MCF 10A (cell line): ENCODE data around the gene FOXO6. TPM values are rescaled to one million over a fixed set of nuclear protein-coding genes. Genes with fewer than 3 reads are reported as not detected.

Experiments
- BruUV-seq: library from RNA; stranded (reverse); fragments of 400-500 nt; replicated peaks from 2 replicates; lab custom pipeline; 2021; lab: Mats Ljungman, UMichigan
- CTCF ChIA-PET: fragments of 300-600 bp; sonication (Branson Sonifier 250); formaldehyde crosslinking; extraction: SDS; loops from one replicate; lab custom pipeline; 2021; ENCODE audit warnings: antibody characterized with exemption, inconsistent platforms; lab: Yijun Ruan, JAX
- POLR2A ChIA-PET: fragments of 300-600, 350-650 bp; sonication (Branson Sonifier 250); formaldehyde crosslinking; extraction: SDS; loops from one replicate; lab custom pipeline; 2020; ENCODE audit warnings: antibody characterized with exemption, inconsistent platforms; lab: Yijun Ruan, JAX
- DNase-seq: peaks from one replicate; pipeline ENCODE4 v3.0.0-alpha.2; 2018; ENCODE audit not compliant: unreplicated experiment
- H3K27ac Mint-ChIP-seq: one replicate; pipeline ENCODE4 v1.8.0; 2022; ENCODE audit warnings: mild to moderate bottlenecking, low read depth, mixed read lengths; ENCODE audit not compliant: unreplicated experiment
- H3K27me3 Mint-ChIP-seq: one replicate; pipeline ENCODE4 v1.8.0; 2022; ENCODE audit warnings: mixed read lengths; ENCODE audit not compliant: insufficient read depth, unreplicated experiment
- H3K36me3 Mint-ChIP-seq: one replicate; pipeline ENCODE4 v1.8.0; 2022; ENCODE audit warnings: mild to moderate bottlenecking, moderate library complexity, mixed read lengths; ENCODE audit not compliant: insufficient read depth, unreplicated experiment
- H3K4me1 Mint-ChIP-seq: one replicate; pipeline ENCODE4 v1.8.0; 2022; ENCODE audit warnings: mixed read lengths; ENCODE audit not compliant: insufficient read depth, unreplicated experiment
- H3K4me3 Mint-ChIP-seq: one replicate; pipeline ENCODE4 v1.8.0; 2022; ENCODE audit warnings: mild to moderate bottlenecking, moderate library complexity, mixed read lengths; ENCODE audit not compliant: unreplicated experiment
- H3K9me3 Mint-ChIP-seq: one replicate; pipeline ENCODE4 v1.8.0; 2022; ENCODE audit warnings: mixed read lengths; ENCODE audit not compliant: unreplicated experiment
- intact Hi-C: fragments of 100-400 bp; cut with micrococcal nuclease; formaldehyde crosslinking; loops from 2 replicates; pipeline ENCODE4 v1.14.1; 2022
- total RNA-seq: library from RNA; stranded (reverse); gene quantifications from 2 replicates; pipeline ENCODE4 v1.2.3, GENCODE V29; 2022
- TF ChIP-seq, protein P1 (sequence below): fragments of 200-600 bp; IDR thresholded peaks from one replicate; pipeline ENCODE4 v1.8.0; 2022; ENCODE audit warnings: antibody characterized with exemption, mild to moderate bottlenecking; ENCODE audit not compliant: unreplicated experiment

The FOXO6 gene
- total RNA-seq, 1 experiment from 2014 or later = 0.28 TPM

DNA sequence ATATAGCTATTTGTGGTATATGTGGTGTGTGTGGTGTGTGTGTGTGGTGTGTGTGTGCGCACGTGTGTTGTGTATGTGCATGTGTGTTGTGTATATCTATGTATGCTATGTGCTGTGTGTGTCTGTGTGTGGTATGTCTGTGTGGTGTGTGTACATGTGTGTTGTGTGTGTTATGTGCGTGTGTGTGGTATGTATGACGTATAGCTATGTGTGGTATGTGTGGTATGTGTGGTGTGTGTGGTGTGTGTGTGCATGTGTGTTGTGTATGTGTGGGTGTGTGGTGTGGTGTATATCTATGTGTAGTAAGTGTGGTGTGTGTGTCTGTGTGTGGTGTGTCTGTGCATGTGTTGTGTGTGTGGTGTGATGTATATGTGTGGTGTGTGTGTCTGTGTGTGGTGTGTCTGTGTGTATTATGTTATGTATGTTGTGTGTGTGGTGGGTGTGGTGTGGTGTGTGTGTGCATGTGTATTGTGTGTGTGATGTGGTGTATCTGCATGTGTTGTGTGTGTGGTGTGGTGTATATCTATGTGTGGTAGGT lies 63.4 kb downstream of the FOXO6 start:
- intact Hi-C loops = no loop called here
- ChIA-PET POLR2A (no interaction called here), CTCF (interaction anchor here (1.2 kb wide), 1 partner anchor 9 kb away, joined by 3 read pairs; no protein-coding TSS in a partner anchor)
- no peaks in the 10 kb centered on the region for H3K36me3 Mint-ChIP-seq
- no peaks in the 10 kb centered on the region for H3K9me3 Mint-ChIP-seq
- H3K4me3 Mint-ChIP-seq = no peak overlapping the region
- H3K27ac Mint-ChIP-seq = no peak overlapping the region
- TF ChIP-seq, protein P1, sequence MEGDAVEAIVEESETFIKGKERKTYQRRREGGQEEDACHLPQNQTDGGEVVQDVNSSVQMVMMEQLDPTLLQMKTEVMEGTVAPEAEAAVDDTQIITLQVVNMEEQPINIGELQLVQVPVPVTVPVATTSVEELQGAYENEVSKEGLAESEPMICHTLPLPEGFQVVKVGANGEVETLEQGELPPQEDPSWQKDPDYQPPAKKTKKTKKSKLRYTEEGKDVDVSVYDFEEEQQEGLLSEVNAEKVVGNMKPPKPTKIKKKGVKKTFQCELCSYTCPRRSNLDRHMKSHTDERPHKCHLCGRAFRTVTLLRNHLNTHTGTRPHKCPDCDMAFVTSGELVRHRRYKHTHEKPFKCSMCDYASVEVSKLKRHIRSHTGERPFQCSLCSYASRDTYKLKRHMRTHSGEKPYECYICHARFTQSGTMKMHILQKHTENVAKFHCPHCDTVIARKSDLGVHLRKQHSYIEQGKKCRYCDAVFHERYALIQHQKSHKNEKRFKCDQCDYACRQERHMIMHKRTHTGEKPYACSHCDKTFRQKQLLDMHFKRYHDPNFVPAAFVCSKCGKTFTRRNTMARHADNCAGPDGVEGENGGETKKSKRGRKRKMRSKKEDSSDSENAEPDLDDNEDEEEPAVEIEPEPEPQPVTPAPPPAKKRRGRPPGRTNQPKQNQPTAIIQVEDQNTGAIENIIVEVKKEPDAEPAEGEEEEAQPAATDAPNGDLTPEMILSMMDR = no peak
- H3K27me3 Mint-ChIP-seq = no peaks in the 10 kb centered on the region
- peaks cover 5% of the 10 kb centered on the region for H3K4me1 Mint-ChIP-seq
- DNase-seq = no peak
- no TSS peak for BruUV-seq

DNA sequence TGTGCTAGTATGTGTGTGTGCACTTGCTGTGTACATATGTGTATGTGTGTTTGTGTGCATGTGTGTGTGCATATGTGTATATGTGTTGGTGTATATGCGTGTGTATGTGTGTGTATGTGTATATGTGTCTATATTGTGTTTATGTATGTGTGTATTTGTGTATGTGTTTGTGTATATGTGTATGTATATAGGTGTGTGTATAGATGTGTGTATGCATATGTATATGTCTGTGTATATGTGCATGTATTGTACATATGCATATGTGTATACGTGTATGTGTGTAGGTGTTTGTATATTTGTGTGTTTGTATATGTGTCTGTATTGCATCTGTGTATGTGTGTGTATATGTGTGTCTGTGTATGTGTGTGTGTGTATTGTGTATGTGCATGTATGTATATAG lies 64.1 kb downstream of the FOXO6 start:
- Mint-ChIP-seq H3K27me3 (no peaks in the 10 kb centered on the region), H3K36me3 (no peaks in the 10 kb centered on the region), H3K27ac (no peak overlapping the region), H3K4me3 (no peak overlapping the region), H3K4me1 (no peaks in the 10 kb centered on the region), H3K9me3 (no peaks in the 10 kb centered on the region)
- TF ChIP-seq, protein P1 = no peak
- CTCF ChIA-PET = interaction anchor here (0.6 to 1.3 kb wide), 4 partner anchors 142 to 577 kb away, joined by 4 to 7 read pairs (median 5); no protein-coding TSS in a partner anchor
- DNase-seq = no peak
- intact Hi-C loops = no loop called here
- POLR2A ChIA-PET = no interaction called here
- no TSS peak for BruUV-seq

GRCh38 chr1:41426201-41426890 lies 65.1 kb downstream of the FOXO6 start:
- BruUV-seq = no TSS peak
- TF ChIP-seq, protein P1 = no peak
- Mint-ChIP-seq H3K4me1 (no peaks in the 10 kb centered on the region), H3K27me3 (no peaks in the 10 kb centered on the region), H3K4me3 (no peak overlapping the region), H3K27ac (no peak overlapping the region), H3K9me3 (no peaks in the 10 kb centered on the region), H3K36me3 (no peaks in the 10 kb centered on the region)
- intact Hi-C loops = no loop called here
- DNase-seq = no peak
- CTCF ChIA-PET = interaction anchor here (0.6 to 1.3 kb wide), 2 partner anchors 143 to 156 kb away, joined by 5 read pairs; no protein-coding TSS in a partner anchor
- POLR2A ChIA-PET = no interaction called here

GRCh38 chr1:41427122-41427913 lies 66.1 kb downstream of the FOXO6 start:
- Mint-ChIP-seq H3K9me3 (no peaks in the 10 kb centered on the region), H3K27ac (no peak overlapping the region), H3K4me1 (peaks cover 5% of the 10 kb centered on the region), H3K4me3 (no peak overlapping the region), H3K36me3 (no peaks in the 10 kb centered on the region), H3K27me3 (no peaks in the 10 kb centered on the region)
- TF ChIP-seq, protein P1 = no peak
- no TSS peak for BruUV-seq
- no peak for DNase-seq
- POLR2A ChIA-PET = no interaction called here
- CTCF ChIA-PET = no interaction called here
- intact Hi-C loops = no loop called here
